SJSA1 (cell line): ENCODE measurements around the gene RAET1G. TPM values are rescaled to one million over a fixed set of nuclear protein-coding genes. Genes with fewer than 3 reads are reported as not detected.

Source experiments
- DNase-seq, 2 experiments: peaks; one replicate each; pipeline ENCODE4 v3.0.0-alpha.2; 2015 to 2020; ENCODE audit warnings: low spot score in 2 of 2, low read depth in 1 of 2
- H3K27ac ChIP-seq: fragments of 250-450 bp; sonication (Bioruptor Pico); 2 replicates; pipeline ENCODE4 v1.5.1; 2020; ENCODE audit warnings: mild to moderate bottlenecking, moderate library complexity
- H3K27me3 ChIP-seq: fragments of 250-450 bp; sonication (Bioruptor Pico); replicated peaks from 2 replicates; pipeline ENCODE4 v1.5.1; 2020; ENCODE audit warnings: mild to moderate bottlenecking, moderate library complexity
- H3K36me3 ChIP-seq: fragments of 250-450 bp; sonication (Bioruptor Pico); 2 replicates; pipeline ENCODE4 v1.5.1; 2020; ENCODE audit warnings: mild to moderate bottlenecking
- H3K4me1 ChIP-seq: fragments of 250-450 bp; sonication (Bioruptor Pico); replicated peaks from 2 replicates; pipeline ENCODE4 v1.6.1; 2021; ENCODE audit warnings: mild to moderate bottlenecking
- H3K4me3 ChIP-seq: fragments of 250-450 bp; sonication (Bioruptor Pico); 2 replicates; pipeline ENCODE4 v1.5.1; 2020; ENCODE audit warnings: mild to moderate bottlenecking
- H3K9me3 ChIP-seq: fragments of 250-450 bp; sonication (Bioruptor Pico); replicated peaks from 2 replicates; pipeline ENCODE4 v1.5.1; 2020; ENCODE audit warnings: mild to moderate bottlenecking
- total RNA-seq: library from RNA; depleted of rRNA; stranded (reverse); fragments of >200 nt; shearing (Covaris generic); gene quantifications from 2 replicates; pipeline ENCODE4 v1.2.3, GENCODE V29; 2014; rRNA removed

RAET1G gene
- total RNA-seq, 1 experiment from 2014 or later = 0.68 TPM

DNA sequence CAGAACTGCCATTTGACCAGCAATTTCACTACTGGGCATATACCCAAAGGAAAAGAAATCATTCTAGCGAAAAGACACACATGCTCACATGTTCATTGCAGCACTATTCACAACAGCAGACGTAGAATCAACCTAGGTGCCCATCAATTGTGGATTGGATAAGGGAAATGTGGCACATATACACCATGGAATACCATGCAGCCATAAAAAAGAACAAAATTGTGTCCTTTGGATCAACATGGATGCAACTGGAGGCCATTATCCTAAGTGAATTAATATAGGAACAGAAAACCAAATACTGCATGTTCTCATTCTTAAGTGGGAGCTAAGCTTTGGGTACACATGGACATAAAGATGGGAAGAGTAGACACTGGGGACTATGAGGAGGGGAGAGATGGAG lies 41.1 kb downstream of the RAET1G start:
- H3K27ac ChIP-seq = no peak overlapping the region
- H3K9me3 ChIP-seq = no peaks in the 10 kb centered on the region
- H3K4me3 ChIP-seq = no peak overlapping the region
- no peaks in the 10 kb centered on the region for H3K4me1 ChIP-seq
- DNase-seq = no peak
- H3K27me3 ChIP-seq = no peaks in the 10 kb centered on the region
- H3K36me3 ChIP-seq = no peaks in the 10 kb centered on the region

DNA sequence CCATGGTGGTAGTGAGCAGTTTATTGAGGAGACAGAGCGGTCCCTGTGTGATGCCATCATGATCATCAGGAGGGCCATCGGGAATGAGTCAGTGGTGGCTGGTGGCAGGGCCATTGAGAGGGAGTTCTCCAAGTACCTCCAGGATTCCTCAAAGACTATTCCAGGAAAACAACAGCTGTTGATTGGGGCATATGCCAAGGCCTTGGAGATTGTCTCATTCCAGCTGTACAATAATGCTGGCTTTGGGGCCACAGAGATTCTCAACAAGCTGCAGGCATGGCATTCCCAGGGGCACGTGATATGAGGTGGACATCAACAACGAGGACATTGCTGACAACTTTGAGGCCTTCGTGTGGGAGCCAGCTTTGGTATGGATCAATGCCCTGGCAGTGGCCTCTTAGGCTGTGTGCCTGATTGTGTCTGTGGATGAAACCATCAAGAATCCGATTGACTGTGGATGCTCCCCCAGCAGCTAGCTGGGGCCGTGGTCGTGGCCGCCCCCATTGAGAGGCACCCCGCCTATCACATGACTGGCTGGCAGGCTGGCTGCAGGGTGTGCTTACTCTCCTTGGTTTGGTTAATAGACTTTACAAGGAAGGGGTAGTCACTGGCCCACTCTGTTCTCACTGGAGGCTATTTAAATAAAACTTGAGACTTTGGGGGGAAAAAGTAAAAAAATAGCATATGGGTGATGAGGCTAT lies 41.7 kb downstream of the RAET1G start:
- no peaks in the 10 kb centered on the region for H3K36me3 ChIP-seq
- H3K27me3 ChIP-seq = no peaks in the 10 kb centered on the region
- H3K4me1 ChIP-seq = no peaks in the 10 kb centered on the region
- DNase-seq = peak in 1 of 2 experiments; percentile 25
- H3K9me3 ChIP-seq = no peaks in the 10 kb centered on the region
- H3K4me3 ChIP-seq = no peak overlapping the region
- H3K27ac ChIP-seq = no peak overlapping the region

DNA sequence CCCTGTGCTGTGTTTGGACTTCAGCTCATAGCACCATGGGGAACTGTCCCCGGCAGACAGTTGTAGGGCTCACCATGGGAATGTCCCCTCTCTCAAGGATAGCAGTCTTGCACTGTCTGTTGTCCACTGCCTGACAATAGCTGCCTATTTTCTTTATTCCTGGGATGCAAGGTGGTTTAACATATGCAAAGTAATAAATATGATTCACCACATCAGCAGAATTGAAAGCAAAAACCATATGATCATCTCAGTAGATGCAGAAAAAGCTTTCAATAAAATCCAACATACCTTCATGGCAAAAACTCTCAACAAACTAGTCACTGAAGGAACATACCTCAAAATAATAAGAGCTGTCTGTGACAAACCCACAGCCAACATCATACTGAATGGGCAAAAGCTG lies 45.3 kb downstream of the RAET1G start:
- Histone ChIP-seq H3K4me1 (no peaks in the 10 kb centered on the region), H3K27ac (no peak overlapping the region), H3K36me3 (no peaks in the 10 kb centered on the region), H3K27me3 (no peaks in the 10 kb centered on the region), H3K9me3 (no peaks in the 10 kb centered on the region), H3K4me3 (no peak overlapping the region)
- DNase-seq = peak in 1 of 2 experiments; percentile 21

DNA sequence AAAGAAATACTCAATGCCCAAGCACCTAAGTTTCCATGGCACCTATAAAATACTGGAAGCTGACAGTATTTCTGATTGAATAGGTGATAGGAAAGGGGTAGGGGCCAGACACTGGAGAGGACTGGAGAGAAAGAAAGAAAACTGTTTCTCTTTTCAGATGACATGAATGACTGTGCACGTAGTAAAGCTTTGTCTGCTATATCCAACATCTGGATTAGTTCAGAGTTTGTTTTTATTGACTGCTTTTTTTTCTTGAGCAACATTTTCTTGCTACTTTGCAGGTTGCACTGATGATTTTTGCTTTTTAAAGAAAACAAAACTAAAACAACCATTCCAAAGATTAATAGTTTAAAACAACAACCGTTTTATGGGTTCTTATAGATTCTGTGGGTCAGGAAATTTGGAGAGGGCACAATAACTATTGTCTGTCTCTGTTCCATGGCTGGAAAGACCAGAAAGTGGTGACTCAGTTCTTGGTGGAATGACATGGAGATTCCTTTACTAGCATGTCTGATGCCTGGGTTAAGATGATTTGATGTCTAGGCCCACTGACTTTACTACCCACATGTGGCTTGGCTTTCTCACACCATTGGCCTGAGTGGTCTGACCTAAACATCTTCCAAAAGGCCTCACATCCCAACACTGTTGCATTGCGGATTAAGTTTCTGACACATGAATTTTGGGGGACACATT lies 46.5 kb downstream of the RAET1G start:
- Histone ChIP-seq H3K4me1 (no peaks in the 10 kb centered on the region), H3K27me3 (no peaks in the 10 kb centered on the region), H3K36me3 (no peaks in the 10 kb centered on the region), H3K27ac (no peak overlapping the region), H3K4me3 (no peak overlapping the region), H3K9me3 (no peaks in the 10 kb centered on the region)
- no peak for DNase-seq

DNA sequence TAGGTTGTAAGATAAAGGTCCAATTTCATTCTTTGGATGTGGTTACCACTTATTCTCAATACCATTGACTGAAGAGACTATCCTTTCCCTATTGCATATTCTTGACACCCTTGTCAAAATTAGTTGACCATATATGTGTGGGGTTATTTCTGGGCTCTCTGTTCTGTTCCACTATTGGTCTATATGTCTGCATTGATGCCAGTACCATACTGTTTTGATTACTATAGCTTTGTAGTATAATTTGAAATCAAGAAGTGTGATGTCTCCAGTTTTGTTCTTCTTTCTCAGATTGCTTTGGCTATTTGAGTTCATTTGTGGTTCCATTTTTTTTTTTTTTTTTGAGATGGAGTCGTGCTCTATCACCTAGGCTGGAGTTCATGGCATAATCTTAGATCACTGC lies 50.7 kb downstream of the RAET1G start:
- H3K36me3 ChIP-seq = no peaks in the 10 kb centered on the region
- DNase-seq = no peak
- H3K4me3 ChIP-seq = no peak overlapping the region
- no peaks in the 10 kb centered on the region for H3K27me3 ChIP-seq
- H3K27ac ChIP-seq = no peak overlapping the region
- H3K9me3 ChIP-seq = no peaks in the 10 kb centered on the region
- no peaks in the 10 kb centered on the region for H3K4me1 ChIP-seq

DNA sequence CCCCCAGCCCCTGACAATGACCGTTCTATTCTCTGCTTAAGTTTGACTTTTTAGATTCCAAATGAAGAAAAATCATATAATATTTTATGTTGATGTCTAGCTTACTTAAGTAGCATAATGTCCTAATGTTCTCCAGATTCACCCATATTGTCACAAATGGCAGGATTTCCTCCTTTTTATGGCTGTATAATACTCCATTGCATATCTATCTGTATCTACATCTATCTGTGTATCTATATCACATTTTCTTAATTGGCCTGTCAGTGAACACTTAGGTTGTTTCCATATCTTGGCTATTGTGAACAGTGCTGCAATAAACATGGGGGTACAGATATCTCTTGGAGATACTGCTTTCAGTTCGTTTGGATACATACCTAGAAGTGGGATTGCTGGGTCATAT lies 51.7 kb downstream of the RAET1G start:
- no peak for DNase-seq
- no peak overlapping the region for H3K4me3 ChIP-seq

DNA sequence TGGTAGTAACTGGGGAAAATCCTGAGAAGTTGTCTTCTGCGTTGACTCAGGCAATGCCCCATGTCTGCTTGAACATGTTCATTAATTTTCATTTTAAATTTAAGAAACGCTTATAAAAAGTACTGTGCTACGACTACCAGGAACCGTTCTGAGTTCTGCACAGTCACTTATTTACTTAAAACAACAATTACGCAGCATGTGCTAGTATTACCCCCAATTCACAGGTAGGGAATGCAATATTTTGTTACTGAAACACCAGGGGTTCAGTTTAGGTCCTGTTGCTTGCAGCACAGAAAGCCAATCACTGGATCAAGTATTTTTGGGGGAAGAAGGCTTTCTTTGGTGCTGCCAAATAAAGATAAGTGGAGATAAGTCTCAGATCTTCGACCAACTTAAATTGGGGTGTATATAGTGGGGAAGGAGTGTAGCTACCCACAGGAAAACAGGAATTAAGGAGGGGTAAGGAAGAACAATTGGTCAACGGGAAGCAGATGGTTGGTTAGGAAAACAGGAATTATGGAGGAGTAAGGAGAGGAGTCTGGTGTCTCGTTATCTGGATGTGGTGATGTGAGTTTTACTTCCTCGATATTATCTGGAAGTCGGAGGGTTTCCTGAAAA lies 53.5 kb downstream of the RAET1G start:
- no peak overlapping the region for H3K4me3 ChIP-seq
- H3K27ac ChIP-seq = no peak overlapping the region
- H3K4me1 ChIP-seq = peaks cover 9% of the 10 kb centered on the region
- no peaks in the 10 kb centered on the region for H3K9me3 ChIP-seq
- no peaks in the 10 kb centered on the region for H3K36me3 ChIP-seq
- H3K27me3 ChIP-seq = no peaks in the 10 kb centered on the region
- no peak for DNase-seq

More for the DNA sequence above, 51.7 kb downstream of the RAET1G start:
- no peaks in the 10 kb centered on the region for H3K36me3 ChIP-seq
- no peak overlapping the region for H3K27ac ChIP-seq
- no peaks in the 10 kb centered on the region for H3K27me3 ChIP-seq
- H3K9me3 ChIP-seq = no peaks in the 10 kb centered on the region
- no peaks in the 10 kb centered on the region for H3K4me1 ChIP-seq

DNA sequence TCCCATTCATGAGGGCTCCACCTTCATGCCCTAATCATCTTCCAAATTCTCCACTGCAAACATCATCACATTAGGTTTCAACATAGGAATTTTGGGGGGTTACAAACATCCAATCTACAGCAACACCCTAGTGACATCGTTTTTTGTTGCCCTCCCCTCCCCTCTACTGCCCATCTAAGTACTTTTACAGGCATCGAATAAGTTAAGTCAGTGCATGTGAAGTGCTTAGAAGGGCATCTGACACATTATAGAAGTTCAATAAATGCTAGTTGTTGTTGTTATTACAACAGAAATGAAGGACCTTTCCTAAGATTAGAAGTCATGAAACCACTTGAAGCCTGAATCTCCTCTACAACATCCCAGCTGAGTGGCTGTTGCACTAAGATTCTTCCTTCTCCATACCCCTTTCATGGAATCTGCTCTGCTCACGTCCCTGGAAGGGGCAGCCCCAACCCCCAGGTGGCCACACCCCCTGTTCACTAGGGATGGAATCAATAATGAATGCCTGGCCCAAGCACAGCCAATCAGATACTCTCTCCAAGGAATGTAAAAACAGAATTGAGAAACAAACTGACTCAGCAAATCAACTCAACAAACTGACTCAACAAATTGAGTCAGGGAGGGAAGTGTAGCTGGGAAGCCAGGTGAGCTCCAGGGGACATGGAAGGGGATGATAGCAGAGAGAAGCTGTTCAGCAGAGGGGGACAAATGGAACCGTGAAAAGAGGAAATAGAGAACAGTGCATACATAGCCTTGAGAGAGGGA lies 54.9 kb downstream of the RAET1G start:
- Histone ChIP-seq H3K27me3 (no peaks in the 10 kb centered on the region), H3K36me3 (peaks cover 11% of the 10 kb centered on the region), H3K27ac (no peak overlapping the region), H3K4me3 (no peak overlapping the region), H3K4me1 (peaks cover 20% of the 10 kb centered on the region), H3K9me3 (peaks cover 5% of the 10 kb centered on the region; the same call in 1 of the 2 replicates)
- DNase-seq = no peak

Other genes starting within 250 kb of the RAET1G start
- 20.9 and 23.8 TPM in 2 replicates for gene LATS1, start 205.0 kb downstream of the RAET1G start, total RNA-seq
- gene NUP43, start 176.6 kb downstream of the RAET1G start, total RNA-seq = 50.8 and 70.9 TPM in 2 replicates
- gene PCMT1, start 173.4 kb downstream of the RAET1G start, total RNA-seq = 90.1 and 199 TPM in 2 replicates
- gene LRP11, start 58.8 kb downstream of the RAET1G start, total RNA-seq = 55.7 and 143 TPM in 2 replicates
- 0.28 TPM in 1 of 2 replicates, not detected in the other for gene RAET1E, start 25.0 kb downstream of the RAET1G start, total RNA-seq
- 12.2 and 19.7 TPM in 2 replicates for gene ULBP2, start 18.9 kb upstream of the RAET1G start, total RNA-seq
- gene ULBP1, start 40.8 kb upstream of the RAET1G start, total RNA-seq = 0.03 TPM in 1 of 2 replicates, not detected in the other
- not detected in 2 replicates for gene RAET1L, start 102.4 kb upstream of the RAET1G start, total RNA-seq
- gene ULBP3, start 146.0 kb upstream of the RAET1G start, total RNA-seq = 5.4 and 10.1 TPM in 2 replicates
- gene PPP1R14C, start 219.9 kb upstream of the RAET1G start, total RNA-seq = not detected in 2 replicates